ENCODE measurements around the gene DQX1. TPM values are rescaled to one million over a fixed set of nuclear protein-coding genes. Genes with fewer than 3 reads are reported as not detected.

Gene DQX1
- total and polyA plus RNA-seq, 2 of the 4 experiments (the other 2 are of a cell fraction) = 0.07 TPM; not detected in 1

- Histone ChIP-seq H4K91ac (ENCODE audit: insufficient read depth, low read depth, low read length) (no peak overlapping the region), H2AK5ac (ENCODE audit: low read depth, low read length) (no peak overlapping the region), H3K27ac (ENCODE audit: insufficient read depth, low read length) (no peak overlapping the region), H2AK9ac (replicated peaks; ENCODE audit: low read depth, low read length, poor library complexity) (no peak overlapping the region), H3K4me3 (ENCODE audit: insufficient read depth, low read depth, low read length) (no peak overlapping the region), H2BK120ac (ENCODE audit: low read depth, low read length) (no peak overlapping the region), H3K56ac (ENCODE audit: extremely low read depth, insufficient read depth, low read length) (no peak overlapping the region), H2BK5ac (ENCODE audit: low read depth, low read length, poor library complexity, severe bottlenecking) (no peak overlapping the region), H4K8ac (ENCODE audit: low read depth in 2 of 2, low read length in 2 of 2) (no peak overlapping the region), H3K9me1 (ENCODE audit: insufficient read depth, low read length) (peaks cover 9% of the 10 kb centered on the region), H3K4ac (ENCODE audit: low read depth, low read length) (no peak overlapping the region), H3K14ac (replicated peaks; ENCODE audit: low read depth, low read length) (no peak overlapping the region), H3K9ac (ENCODE audit: low read depth, low read length) (no peak overlapping the region), H2BK20ac (ENCODE audit: low read depth, low read length) (no peak overlapping the region), H2BK15ac (ENCODE audit: low read depth, low read length) (no peak overlapping the region), H3K4me1 (ENCODE audit: control insufficient read depth, insufficient read depth, low read length) (peaks cover 5% of the 10 kb centered on the region), H3K27me3 (ENCODE audit: control insufficient read depth, insufficient read depth, low read length) (peaks cover 34% of the 10 kb centered on the region), H4K20me1 (ENCODE audit: insufficient read depth, low read length) (peaks cover 10% of the 10 kb centered on the region), H2AFZ (replicated peaks; ENCODE audit: low read length, poor library complexity) (no peak overlapping the region), H3K36me3 (ENCODE audit: control insufficient read depth, insufficient read depth, low read length) (peaks cover 27% of the 10 kb centered on the region), H3K18ac (ENCODE audit: low read depth, low read length) (no peak overlapping the region), H3K23ac (ENCODE audit: low read depth, low read length) (no peak overlapping the region), H3K79me1 (ENCODE audit: low read depth in 1 of 2, low read length in 2 of 2) (peaks cover 16 to 30% of the 10 kb centered on the region in 2 experiments; a peak in 2 of 4 replicates), H4K5ac (ENCODE audit: low read depth, low read length) (no peak overlapping the region), H3K9me3 (ENCODE audit: control insufficient read depth, insufficient read depth, low read length) (no peaks in the 10 kb centered on the region), H3K4me2 (ENCODE audit: low read depth, low read length) (no peak overlapping the region)
- ATAC-seq (ENCODE audit: low read depth) = no peak
- in situ Hi-C loops (cut with MboI; ENCODE audit: low sequenced_read_pairs) = no loop called here
- ChIA-PET CTCF (no interaction called here), POLR2A (ENCODE audit: unreplicated experiment) (no interaction called here)
- DNase-seq = no peak
- intact Hi-C loops (cut with micrococcal nuclease) = no loop called here
- no TSS peak for BruUV-seq (replicated peaks)
- dilution Hi-C loops (cut with HindIII; ENCODE audit: low sequenced_read_pairs, unreplicated experiment) = no loop called here
- TF ChIP-seq RAD21 (IDR thresholded peaks at IDR 0.05; ENCODE audit: low read length) (no peak), RCOR1 (IDR thresholded peaks at IDR 0.05; ENCODE audit: insufficient replicate concordance, low read length) (no peak), MXI1 (IDR thresholded peaks at IDR 0.05; ENCODE audit: borderline replicate concordance, low read depth, low read length) (no peak), FOS (IDR thresholded peaks at IDR 0.05; ENCODE audit: low read depth, low read length) (no peak), USF2 (IDR thresholded peaks at IDR 0.05; ENCODE audit: low read depth, low read length) (no peak)
- 87% methylated on average over 5 of the region's 9 CpGs; no CpG with 5 or more reads in 1 of the 2 experiments for WGBS, 2 experiments (ENCODE audit: extremely low coverage in 2 of 2, insufficient read length in 1 of 2)
Measured at GRCh38 chr2:74524005-74524404, 2.0 kb downstream of the DQX1 start.

All from IMR-90 (cell line).